Measurements from ENCODE around the gene RAB22A. TPM values are rescaled to one million over a fixed set of nuclear protein-coding genes. Genes with fewer than 3 reads are reported as not detected.

Gene RAB22A
- total RNA-seq, 4 donors from 2014 or later = 26.6 to 33.6 (median 29.2) TPM

- Histone ChIP-seq H3K27ac (peak overlapping the region in 1 of 3 donors; percentile 93), H3K36me3 (no peaks in the 10 kb centered on the region), H3K27me3 (no peaks in the 10 kb centered on the region), H3K9me3 (no peaks in the 10 kb centered on the region), H3K4me3 (replicated peaks in 1 of 3) (peak overlapping the region in 1 of 3 donors; percentile 94), H3K4me1 (peaks cover 35 to 52% of the 10 kb centered on the region in 2 donors)
- intact Hi-C loops (cut with DNase I) = no loop called here
- TF ChIP-seq POLR2A (IDR thresholded peaks at IDR 0.05) = no peak
- TF ChIP-seq CTCF (IDR thresholded peaks at IDR 0.05) = no peak
- WGBS, 2 donors = 91 to 97% methylated on average over 8 of the region's 8 CpGs
- DNase-seq = no peak
These were observed 81.1 kb downstream of the RAB22A start for GRCh38 chr20:58390659-58391035.

GRCh38 chr20:58392286-58392685, 82.8 kb downstream of the RAB22A start:
- intact Hi-C loops (cut with DNase I) = no loop called here
- Histone ChIP-seq H3K9me3 (no peaks in the 10 kb centered on the region), H3K4me1 (peaks cover 35 to 60% of the 10 kb centered on the region in 2 donors), H3K27ac (peak overlapping the region in 1 of 3 donors; percentile 12), H3K4me3 (replicated peaks in 1 of 3) (no peak overlapping the region), H3K27me3 (no peaks in the 10 kb centered on the region), H3K36me3 (no peaks in the 10 kb centered on the region)
- TF ChIP-seq POLR2A (IDR thresholded peaks at IDR 0.05) (no peak), CTCF (IDR thresholded peaks at IDR 0.05) (no peak)
- DNase-seq = no peak
- 69 to 84% methylated on average over 4 of the region's 4 CpGs for WGBS, 2 donors

- no peaks in the 10 kb centered on the region for H3K27me3 ChIP-seq
- H3K4me3 ChIP-seq (replicated peaks in 1 of 3) = no peak overlapping the region
- intact Hi-C loops (cut with DNase I) = no loop called here
- no peak for DNase-seq
- no peaks in the 10 kb centered on the region for H3K9me3 ChIP-seq
- H3K4me1 ChIP-seq = peaks cover 44 to 70% of the 10 kb centered on the region in 2 donors
- TF ChIP-seq CTCF (IDR thresholded peaks at IDR 0.05) (no peak), POLR2A (IDR thresholded peaks at IDR 0.05) (no peak)
- WGBS, 2 donors = 73 to 77% methylated on average over 3 of the region's 3 CpGs
- no peak overlapping the region for H3K27ac ChIP-seq
- H3K36me3 ChIP-seq = no peaks in the 10 kb centered on the region
These were observed 83.8 kb downstream of the RAB22A start for GRCh38 chr20:58393299-58393698.

- no peaks in the 10 kb centered on the region for H3K27me3 ChIP-seq
- no peak overlapping the region for H3K27ac ChIP-seq
- DNase-seq = no peak
- peaks cover 46 to 81% of the 10 kb centered on the region in 2 donors for H3K4me1 ChIP-seq
- H3K36me3 ChIP-seq = no peaks in the 10 kb centered on the region
- TF ChIP-seq CTCF (IDR thresholded peaks at IDR 0.05) (no peak), POLR2A (IDR thresholded peaks at IDR 0.05) (no peak)
- 83 to 86% methylated on average over 4 of the region's 4 CpGs for WGBS, 2 donors
- intact Hi-C loops (cut with DNase I) = no loop called here
- no peaks in the 10 kb centered on the region for H3K9me3 ChIP-seq
- H3K4me3 ChIP-seq (replicated peaks in 1 of 3) = no peak overlapping the region
These were observed 85.3 kb downstream of the RAB22A start for GRCh38 chr20:58394801-58395200.

- H3K4me1 ChIP-seq = peaks cover 41 to 79% of the 10 kb centered on the region in 2 donors
- no peak for TF ChIP-seq CTCF (IDR thresholded peaks at IDR 0.05)
- no peak for TF ChIP-seq POLR2A (IDR thresholded peaks at IDR 0.05)
- H3K27ac ChIP-seq = no peak overlapping the region
- DNase-seq = no peak
- H3K9me3 ChIP-seq = no peaks in the 10 kb centered on the region
- no peaks in the 10 kb centered on the region for H3K36me3 ChIP-seq
- H3K4me3 ChIP-seq (replicated peaks in 1 of 3) = no peak overlapping the region
- intact Hi-C loops (cut with DNase I) = no loop called here
- 96 to 97% methylated on average over 3 of the region's 3 CpGs for WGBS, 2 donors
- H3K27me3 ChIP-seq = no peaks in the 10 kb centered on the region
These were observed 86.1 kb downstream of the RAB22A start for GRCh38 chr20:58395604-58396003.
